Activated CD8-positive, alpha-beta memory T cell treated with anti-CD3 and anti-CD28 coated beads, Interleukin-2, amount 10 ng/mL, durations not matched to agents 7 days and 5 days (primary cell): ENCODE results near the gene KDM5A. TPM values are rescaled to one million over a fixed set of nuclear protein-coding genes. Genes with fewer than 3 reads are reported as not detected.
"Not testable (repeated sequence)": the region's sequence is repeated elsewhere in the genome, so short reads cannot be mapped to it uniquely, and the experiment has no call there.

Source experiments
- ATAC-seq: fragments of 150-1000 bp; cut with Tn5 transposase; one replicate; pipeline ENCODE4 v1.10.0; 2021; ENCODE audit warnings: moderate library complexity
- CTCF ChIA-PET: fragments of 350-600 bp; sonication (Branson Sonifier 250); formaldehyde crosslinking; loops from one replicate; lab custom pipeline; 2021; ENCODE audit warnings: antibody characterized with exemption; lab: Charles Lee
- DNase-seq: peaks from one replicate; pipeline ENCODE4 v3.0.0-alpha.2; 2020
- H3K27ac Mint-ChIP-seq: one replicate; pipeline ENCODE4 v1.8.0; 2021; ENCODE audit warnings: mild to moderate bottlenecking, mixed read lengths
- H3K27me3 Mint-ChIP-seq: one replicate; pipeline ENCODE4 v1.8.0; 2021; ENCODE audit warnings: mixed read lengths
- H3K36me3 Mint-ChIP-seq: one replicate; pipeline ENCODE4 v1.8.0; 2021; ENCODE audit warnings: mild to moderate bottlenecking, mixed read lengths
- H3K4me1 Mint-ChIP-seq: one replicate; pipeline ENCODE4 v1.8.0; 2021; ENCODE audit warnings: mixed read lengths
- H3K4me3 Mint-ChIP-seq: one replicate; pipeline ENCODE4 v1.8.0; 2021; ENCODE audit warnings: mild to moderate bottlenecking, moderate library complexity, mixed read lengths
- H3K9me3 Mint-ChIP-seq: one replicate; pipeline ENCODE4 v1.8.0; 2022; ENCODE audit warnings: low read depth, mixed read lengths
- total RNA-seq, 2 experiments: library from RNA; stranded (reverse); gene quantifications; one replicate each; pipeline ENCODE4 v1.2.3, GENCODE V29; 2021

KDM5A gene
- total RNA-seq, 2 experiments from 2014 or later = 101 to 108 TPM

DNA sequence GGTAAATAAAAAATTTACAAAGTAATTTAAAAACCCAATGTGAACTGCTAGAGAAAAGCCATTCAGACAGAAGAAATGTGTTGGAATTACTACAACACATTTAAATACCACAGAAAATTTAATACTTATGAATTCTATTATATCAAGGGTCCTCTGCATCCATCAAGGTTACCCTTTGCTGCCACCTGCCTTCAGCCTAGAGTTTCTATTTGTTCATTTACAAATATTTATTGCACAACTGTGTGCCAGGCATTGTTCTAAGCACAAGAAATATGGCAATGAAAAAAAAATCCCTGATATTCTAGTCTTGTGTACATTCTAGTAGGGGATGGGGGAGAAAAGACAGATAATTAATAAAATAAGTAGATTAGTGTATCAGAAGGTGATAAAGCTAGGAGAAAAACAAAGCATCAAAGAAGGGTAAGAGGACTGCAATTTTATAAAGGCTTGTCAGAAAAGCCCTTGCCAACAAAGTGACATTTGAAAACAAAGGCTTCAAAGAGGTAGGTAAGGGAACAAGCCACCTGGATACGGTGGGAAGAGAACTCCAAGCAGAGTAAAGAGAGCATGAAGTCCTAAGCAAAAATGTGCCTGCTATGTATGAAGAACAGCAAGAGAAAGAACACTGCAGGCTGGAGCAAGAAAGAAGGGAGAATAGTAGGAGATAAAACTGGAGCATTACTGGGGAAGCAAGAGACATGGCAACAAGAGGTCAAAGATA is 67.4 kb downstream of the KDM5A start:
- Mint-ChIP-seq H3K4me3 (no peak overlapping the region), H3K27me3 (no peaks in the 10 kb centered on the region), H3K27ac (no peak overlapping the region), H3K4me1 (peaks cover 8% of the 10 kb centered on the region), H3K36me3 (peaks cover 69% of the 10 kb centered on the region), H3K9me3 (no peaks in the 10 kb centered on the region)
- CTCF ChIA-PET = no interaction called here
- DNase-seq (no peak), ATAC-seq (no peak)

DNA sequence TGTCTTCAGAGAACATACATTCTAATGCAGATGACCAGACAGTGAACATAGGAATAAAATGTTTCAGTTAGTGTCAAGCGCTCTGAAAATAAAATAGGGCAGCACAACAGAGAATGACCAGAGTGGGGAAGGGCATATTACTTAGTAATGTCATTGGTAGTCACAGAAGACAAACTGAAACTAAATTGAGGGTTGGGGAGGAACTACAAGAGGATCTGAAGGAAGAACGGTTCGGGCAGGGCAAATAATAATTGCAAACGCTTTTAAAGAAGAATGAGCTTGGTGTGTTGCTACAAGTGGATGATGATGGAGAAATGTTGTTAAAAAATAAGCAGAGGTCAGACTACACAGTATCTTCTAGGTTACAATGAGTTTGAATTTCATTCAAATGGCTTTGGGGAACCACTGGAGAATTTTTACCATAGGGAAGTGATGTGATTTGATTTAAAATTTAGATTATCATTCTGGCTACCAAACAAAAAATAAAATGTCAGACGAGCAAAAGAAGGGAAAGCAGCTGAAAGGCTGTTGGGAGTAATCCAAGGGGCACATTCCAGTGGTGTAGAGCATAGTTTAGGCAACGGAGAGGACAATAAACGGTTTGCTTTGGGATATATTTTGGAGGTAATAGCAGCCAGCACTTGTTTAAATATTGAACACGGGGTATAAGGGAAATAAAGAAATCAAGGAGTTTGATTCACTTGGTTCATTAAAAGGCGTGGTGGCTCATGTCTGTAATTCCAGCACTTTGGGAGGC is 70.2 kb downstream of the KDM5A start:
- H3K4me3 Mint-ChIP-seq = no peak overlapping the region
- H3K4me1 Mint-ChIP-seq = no peaks in the 10 kb centered on the region
- H3K27me3 Mint-ChIP-seq = no peaks in the 10 kb centered on the region
- no peak for ATAC-seq
- H3K36me3 Mint-ChIP-seq = peaks cover 74% of the 10 kb centered on the region
- no peak for DNase-seq
- no peak overlapping the region for H3K27ac Mint-ChIP-seq
- no peaks in the 10 kb centered on the region for H3K9me3 Mint-ChIP-seq
- CTCF ChIA-PET = interaction anchor here (1.4 kb wide), 1 partner anchor 10 kb away, joined by 4 read pairs; no protein-coding TSS in a partner anchor

DNA sequence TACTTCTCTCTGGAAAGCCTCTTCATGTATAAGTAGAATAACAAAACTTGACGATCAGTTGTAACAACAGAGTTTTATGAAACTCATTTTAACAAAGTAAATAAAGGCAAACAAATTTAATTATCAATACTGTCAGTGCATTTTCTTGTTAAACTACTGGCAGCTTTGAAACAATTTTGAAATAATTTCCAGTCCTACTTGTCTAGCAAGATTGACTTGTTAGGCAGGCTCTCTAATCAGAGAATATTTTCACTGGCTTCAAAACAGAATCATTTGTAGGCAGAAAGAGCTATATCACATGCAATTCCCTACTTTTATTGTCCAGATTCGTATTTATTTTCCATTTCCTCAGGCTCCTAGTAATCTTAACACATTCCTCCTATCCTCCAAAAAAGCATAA is 80.6 kb downstream of the KDM5A start:
- H3K27ac Mint-ChIP-seq = no peak overlapping the region

DNA sequence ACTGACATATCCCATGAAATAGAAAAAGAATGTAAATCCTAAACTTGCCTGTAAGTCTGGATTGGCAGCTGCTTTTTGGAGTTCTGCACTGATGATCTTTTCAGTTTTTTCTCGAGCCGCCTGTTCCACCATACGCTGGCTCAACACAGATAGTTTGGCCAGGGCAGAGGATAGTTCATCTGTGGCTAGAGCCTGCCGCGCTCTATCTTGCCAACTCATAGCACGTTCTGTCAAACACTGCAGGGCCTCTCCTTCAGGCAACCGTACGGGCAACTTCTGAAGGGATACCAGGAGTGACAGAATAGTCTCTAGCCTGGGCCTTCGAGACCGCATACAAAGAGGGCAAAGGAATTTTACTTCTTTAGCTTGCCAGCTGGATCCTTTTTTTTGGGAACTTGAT is 81.7 kb downstream of the KDM5A start:
- ATAC-seq = no peak
- H3K27me3 Mint-ChIP-seq = no peaks in the 10 kb centered on the region
- CTCF ChIA-PET = no interaction called here
- H3K36me3 Mint-ChIP-seq = peaks cover 85% of the 10 kb centered on the region
- no peak for DNase-seq
- peaks cover 14% of the 10 kb centered on the region for H3K4me1 Mint-ChIP-seq
- H3K27ac Mint-ChIP-seq = no peak overlapping the region
- H3K9me3 Mint-ChIP-seq = peaks cover 2% of the 10 kb centered on the region
- no peak overlapping the region for H3K4me3 Mint-ChIP-seq

More for the DNA sequence above, 80.6 kb downstream of the KDM5A start:
- no peak for ATAC-seq
- H3K27me3 Mint-ChIP-seq = no peaks in the 10 kb centered on the region
- CTCF ChIA-PET = interaction anchor here (1.5 kb wide), 1 partner anchor 11 kb away, joined by 4 read pairs; no protein-coding TSS in a partner anchor
- DNase-seq = no peak
- H3K36me3 Mint-ChIP-seq = peaks cover 82% of the 10 kb centered on the region
- no peaks in the 10 kb centered on the region for H3K9me3 Mint-ChIP-seq
- H3K4me3 Mint-ChIP-seq = no peak overlapping the region
- H3K4me1 Mint-ChIP-seq = peaks cover 4% of the 10 kb centered on the region

DNA sequence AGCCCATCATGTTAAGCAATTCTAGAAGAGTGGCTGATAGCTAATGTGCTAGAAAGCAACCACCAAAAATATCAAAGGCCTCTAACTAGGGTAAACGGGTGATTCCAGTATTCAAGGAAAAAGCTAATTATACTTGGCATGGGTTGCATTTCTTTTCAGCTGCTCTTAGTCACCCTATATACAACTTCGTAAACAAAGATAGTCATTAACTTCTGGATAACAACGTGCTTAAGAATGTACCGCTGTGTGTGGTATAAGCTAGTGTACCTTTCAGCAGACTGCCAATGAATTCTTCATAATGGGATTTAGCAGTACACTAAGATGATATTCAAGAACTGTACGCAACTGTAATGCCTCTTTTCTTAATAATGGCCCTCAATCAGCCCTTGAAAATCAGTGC is 84.3 kb downstream of the KDM5A start:
- Mint-ChIP-seq H3K36me3 (peaks cover 91% of the 10 kb centered on the region), H3K4me3 (no peak overlapping the region), H3K27me3 (no peaks in the 10 kb centered on the region), H3K9me3 (peaks cover 2% of the 10 kb centered on the region), H3K4me1 (peaks cover 38% of the 10 kb centered on the region), H3K27ac (no peak overlapping the region)
- no peak for ATAC-seq
- DNase-seq = no peak
- CTCF ChIA-PET = interaction anchor here (1.1 kb wide), 1 partner anchor 23 kb away, joined by 3 read pairs; no protein-coding TSS in a partner anchor

DNA sequence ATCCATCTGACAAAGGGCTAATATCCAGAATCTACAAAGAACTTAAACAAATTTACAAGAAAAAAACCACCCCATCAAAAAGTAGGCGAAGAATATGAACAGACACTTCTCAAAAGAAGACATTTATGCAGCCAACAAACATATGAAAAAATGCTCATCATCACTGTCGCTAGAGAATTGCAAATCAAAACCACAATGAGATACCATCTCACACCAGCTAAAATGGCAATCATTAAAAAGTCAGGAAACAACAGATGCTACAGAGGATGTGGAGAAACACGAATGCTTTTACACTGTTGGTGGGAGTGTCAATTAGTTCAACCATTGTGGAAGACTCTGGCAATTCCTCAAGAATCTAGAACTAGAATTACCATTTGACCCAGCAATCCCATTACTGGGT is 86.4 kb downstream of the KDM5A start:
- H3K27me3 Mint-ChIP-seq, CTCF ChIA-PET, ATAC-seq, H3K9me3 Mint-ChIP-seq, DNase-seq, H3K4me3 Mint-ChIP-seq: not testable (repeated sequence)
- H3K36me3 Mint-ChIP-seq = peaks cover 94% of the 10 kb centered on the region
- peak overlapping the region; percentile 44 for H3K27ac Mint-ChIP-seq
- H3K4me1 Mint-ChIP-seq = peaks cover 44% of the 10 kb centered on the region

DNA sequence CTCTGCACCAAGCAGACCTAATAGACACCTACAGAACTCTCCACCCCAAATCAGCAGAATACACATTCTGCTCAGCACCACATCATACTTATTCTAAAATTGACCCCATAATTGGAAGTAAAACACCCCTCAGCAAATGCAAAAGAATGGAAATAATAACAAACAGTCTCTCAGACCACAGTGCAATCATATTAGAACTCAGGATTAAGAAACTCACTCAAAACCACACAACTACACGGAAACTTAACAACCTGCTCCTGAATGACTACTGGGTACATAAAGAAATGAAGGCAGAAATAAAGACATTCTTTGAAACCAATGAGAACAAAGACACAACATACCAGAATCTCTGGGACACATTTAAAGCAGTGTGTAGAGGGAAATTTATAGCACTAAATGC is 89.0 kb downstream of the KDM5A start:
- peaks cover 44% of the 10 kb centered on the region for H3K4me1 Mint-ChIP-seq

DNA sequence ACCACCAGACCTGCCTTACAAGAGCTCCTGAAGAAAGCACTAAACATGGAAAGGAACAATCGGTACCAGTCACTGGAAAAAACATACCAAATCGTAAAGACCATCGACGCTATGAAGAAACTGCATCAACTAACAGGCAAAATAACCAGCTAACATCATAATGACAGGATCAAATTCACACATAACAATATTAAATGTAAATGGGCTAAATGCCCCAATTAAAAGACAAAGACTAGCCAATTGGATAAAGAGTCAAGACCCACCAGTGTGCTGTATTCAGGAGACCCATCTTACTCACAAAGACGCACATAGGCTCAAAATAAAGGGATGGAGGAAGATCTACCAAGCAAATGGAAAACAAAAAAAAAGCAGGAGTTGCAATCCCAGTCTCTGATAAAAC is 89.6 kb downstream of the KDM5A start:
- DNase-seq, H3K4me3 Mint-ChIP-seq, ATAC-seq, H3K27ac Mint-ChIP-seq, CTCF ChIA-PET, H3K27me3 Mint-ChIP-seq, H3K9me3 Mint-ChIP-seq: not testable (repeated sequence)
- Mint-ChIP-seq H3K36me3 (peaks cover 92% of the 10 kb centered on the region), H3K4me1 (peaks cover 43% of the 10 kb centered on the region)

More for the DNA sequence above, 89.0 kb downstream of the KDM5A start:
- H3K9me3 Mint-ChIP-seq, CTCF ChIA-PET, ATAC-seq, H3K27me3 Mint-ChIP-seq, H3K4me3 Mint-ChIP-seq, DNase-seq: not testable (repeated sequence)
- Mint-ChIP-seq H3K36me3 (peaks cover 92% of the 10 kb centered on the region), H3K27ac (peak overlapping the region; percentile 50)

DNA sequence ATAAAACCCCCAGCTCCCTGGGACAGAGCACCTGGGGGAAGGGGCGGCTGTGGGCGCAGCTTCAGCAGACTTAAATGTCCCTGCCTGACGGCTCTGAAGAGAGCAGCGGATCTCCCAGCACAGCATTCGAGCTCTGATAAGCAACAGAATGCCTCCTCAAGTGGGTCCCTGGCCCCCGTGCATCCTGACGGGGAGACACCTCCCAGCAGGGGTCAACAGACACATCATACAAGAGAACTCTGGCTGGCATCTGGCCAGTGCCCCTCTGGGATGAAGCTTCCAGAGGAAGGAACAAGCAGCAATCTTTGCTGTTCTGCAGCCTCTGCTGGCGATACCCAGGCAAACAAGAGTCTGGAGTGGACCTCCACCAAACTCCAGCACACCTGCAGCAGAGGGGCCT is 91.1 kb downstream of the KDM5A start:
- CTCF ChIA-PET, H3K27ac Mint-ChIP-seq, H3K4me3 Mint-ChIP-seq, H3K27me3 Mint-ChIP-seq, DNase-seq, H3K9me3 Mint-ChIP-seq, ATAC-seq: not testable (repeated sequence)
- Mint-ChIP-seq H3K36me3 (peaks cover 87% of the 10 kb centered on the region), H3K4me1 (peaks cover 38% of the 10 kb centered on the region)

DNA sequence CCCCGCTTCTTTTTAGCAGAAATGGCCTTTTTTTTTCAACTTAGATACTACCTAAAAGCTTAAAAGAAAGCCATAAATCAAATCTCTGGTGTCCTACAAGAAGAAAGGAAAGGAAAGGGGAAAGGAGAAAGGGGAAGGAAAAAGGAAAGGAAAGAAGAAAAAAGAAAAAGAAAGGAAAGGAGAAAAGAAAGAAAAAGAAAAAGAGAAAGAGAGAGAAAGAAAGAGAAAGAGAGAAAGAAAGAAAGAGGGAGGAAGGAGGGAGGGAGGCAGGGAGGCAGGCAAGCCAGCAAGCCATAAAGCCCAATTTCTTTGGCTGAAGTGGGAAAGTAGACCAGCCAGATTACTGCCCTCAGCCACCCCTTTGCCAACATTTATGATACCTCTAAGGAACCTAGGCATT is 94.0 kb downstream of the KDM5A start:
- peaks cover 80% of the 10 kb centered on the region for H3K36me3 Mint-ChIP-seq
- CTCF ChIA-PET = no interaction called here
- no peak overlapping the region for H3K4me3 Mint-ChIP-seq
- H3K27ac Mint-ChIP-seq = no peak overlapping the region
- peaks cover 3% of the 10 kb centered on the region for H3K9me3 Mint-ChIP-seq
- no peak for DNase-seq
- no peaks in the 10 kb centered on the region for H3K27me3 Mint-ChIP-seq
- no peak for ATAC-seq
- H3K4me1 Mint-ChIP-seq = peaks cover 10% of the 10 kb centered on the region

DNA sequence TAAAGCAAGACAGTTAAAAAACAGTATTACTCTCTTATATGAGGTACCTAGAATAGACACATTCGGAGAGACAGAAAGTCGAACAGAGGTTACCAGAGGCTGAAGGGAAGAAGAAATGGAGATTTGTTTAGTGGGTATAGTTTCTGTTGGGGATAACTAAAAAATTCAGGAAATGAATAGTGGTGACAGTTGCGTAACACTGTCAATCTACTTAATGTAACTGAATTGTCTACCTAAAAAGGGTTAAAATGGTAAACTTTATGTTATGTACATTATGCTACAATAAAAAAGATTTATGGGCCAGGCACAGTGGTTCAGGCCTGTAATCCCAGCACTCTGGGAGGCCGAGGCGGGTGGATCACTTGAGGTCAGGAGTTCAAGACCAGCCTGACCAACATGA is 95.9 kb downstream of the KDM5A start:
- Mint-ChIP-seq H3K27ac (no peak overlapping the region), H3K4me1 (peaks cover 1% of the 10 kb centered on the region)

DNA sequence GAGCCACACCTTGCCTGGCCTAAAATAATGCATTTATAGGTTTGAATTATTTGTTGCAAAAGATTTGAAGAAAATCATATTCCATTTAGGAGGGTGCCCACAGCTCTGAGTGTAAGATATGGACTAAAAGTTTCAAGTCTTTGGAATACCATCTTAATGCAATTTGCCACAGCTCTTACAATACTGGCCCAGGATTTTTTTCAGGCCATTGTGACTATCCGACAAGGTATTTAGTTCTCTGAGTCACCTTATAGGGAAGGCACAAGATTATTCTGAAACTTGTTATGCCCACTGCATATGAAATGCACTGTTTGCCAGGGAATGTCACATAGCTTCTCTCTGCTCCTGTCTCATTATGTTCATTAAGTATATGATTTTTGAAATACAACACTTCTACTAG is 96.9 kb downstream of the KDM5A start:
- Mint-ChIP-seq H3K27me3 (no peaks in the 10 kb centered on the region), H3K36me3 (peaks cover 76% of the 10 kb centered on the region), H3K4me1 (peaks cover 10% of the 10 kb centered on the region), H3K27ac (no peak overlapping the region), H3K9me3 (no peaks in the 10 kb centered on the region), H3K4me3 (no peak overlapping the region)
- ATAC-seq = no peak
- CTCF ChIA-PET = no interaction called here
- DNase-seq = no peak

More for the DNA sequence above, 95.9 kb downstream of the KDM5A start:
- Mint-ChIP-seq H3K4me3 (no peak overlapping the region), H3K36me3 (peaks cover 74% of the 10 kb centered on the region), H3K27me3 (no peaks in the 10 kb centered on the region), H3K9me3 (no peaks in the 10 kb centered on the region)
- ATAC-seq (no peak), DNase-seq (no peak)
- CTCF ChIA-PET = no interaction called here

DNA sequence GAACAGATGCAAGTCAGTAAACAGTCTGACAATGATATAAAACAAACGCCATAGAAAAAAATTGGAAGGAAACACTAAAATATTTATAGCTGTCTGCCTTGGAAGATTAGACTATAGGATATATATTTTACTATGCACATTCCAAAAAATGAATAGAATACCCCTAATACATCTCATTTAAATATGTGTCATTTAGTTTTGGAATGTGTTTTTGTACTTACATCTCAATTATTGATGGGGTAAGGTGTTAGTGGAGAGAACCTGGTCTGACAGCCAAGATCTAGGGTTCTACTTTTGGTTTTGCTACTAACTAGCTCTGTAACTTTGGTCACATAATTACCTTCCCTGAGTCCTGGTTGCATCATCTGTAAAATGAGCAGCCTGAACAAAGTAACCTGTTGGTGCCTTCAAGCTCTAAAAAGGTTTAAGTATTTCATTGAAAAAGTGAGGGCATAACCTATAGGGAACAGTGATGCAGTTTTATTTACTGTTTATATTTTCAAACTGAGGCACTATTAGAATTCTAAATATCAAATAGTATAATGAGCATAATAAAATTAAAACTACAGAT is 97.9 kb downstream of the KDM5A start:
- Mint-ChIP-seq H3K27ac (no peak overlapping the region), H3K27me3 (no peaks in the 10 kb centered on the region), H3K4me1 (peaks cover 19% of the 10 kb centered on the region), H3K9me3 (no peaks in the 10 kb centered on the region), H3K36me3 (peaks cover 77% of the 10 kb centered on the region), H3K4me3 (no peak overlapping the region)
- ATAC-seq = no peak
- CTCF ChIA-PET = no interaction called here
- DNase-seq = no peak
